ENCODE data around the gene PNMA8B.
"Not testable (repeated sequence)": the region's sequence is repeated elsewhere in the genome, so short reads cannot be mapped to it uniquely, and the experiment has no call there.

The PNMA8B gene

GRCh38 chr19:46528601-46529590 lies 33.2 kb upstream of the PNMA8B start:
- H3K9me2 ChIP-seq (replicated peaks; ENCODE audit: insufficient read depth, low read length): no peaks in the 10 kb centered on the region
- no peak overlapping the region for H3K4me2 ChIP-seq (ENCODE audit: low read depth, low read length)
- no peak overlapping the region for H2AFZ ChIP-seq (ENCODE audit: low read length)
- no peaks in the 10 kb centered on the region for H3K4me1 ChIP-seq (ENCODE audit: low read length)
- no peak for TF ChIP-seq EZH2 (optimal IDR thresholded peaks at IDR 0.05; ENCODE audit: low read depth, low read length)
- TF ChIP-seq, protein P1, sequence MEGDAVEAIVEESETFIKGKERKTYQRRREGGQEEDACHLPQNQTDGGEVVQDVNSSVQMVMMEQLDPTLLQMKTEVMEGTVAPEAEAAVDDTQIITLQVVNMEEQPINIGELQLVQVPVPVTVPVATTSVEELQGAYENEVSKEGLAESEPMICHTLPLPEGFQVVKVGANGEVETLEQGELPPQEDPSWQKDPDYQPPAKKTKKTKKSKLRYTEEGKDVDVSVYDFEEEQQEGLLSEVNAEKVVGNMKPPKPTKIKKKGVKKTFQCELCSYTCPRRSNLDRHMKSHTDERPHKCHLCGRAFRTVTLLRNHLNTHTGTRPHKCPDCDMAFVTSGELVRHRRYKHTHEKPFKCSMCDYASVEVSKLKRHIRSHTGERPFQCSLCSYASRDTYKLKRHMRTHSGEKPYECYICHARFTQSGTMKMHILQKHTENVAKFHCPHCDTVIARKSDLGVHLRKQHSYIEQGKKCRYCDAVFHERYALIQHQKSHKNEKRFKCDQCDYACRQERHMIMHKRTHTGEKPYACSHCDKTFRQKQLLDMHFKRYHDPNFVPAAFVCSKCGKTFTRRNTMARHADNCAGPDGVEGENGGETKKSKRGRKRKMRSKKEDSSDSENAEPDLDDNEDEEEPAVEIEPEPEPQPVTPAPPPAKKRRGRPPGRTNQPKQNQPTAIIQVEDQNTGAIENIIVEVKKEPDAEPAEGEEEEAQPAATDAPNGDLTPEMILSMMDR (IDR thresholded peaks at IDR 0.05; ENCODE audit: low read length): no peak
- no peak for TF ChIP-seq EZH2phosphoT487 (IDR thresholded peaks at IDR 0.05; ENCODE audit: low read length)
- DNase-seq: no peak
- no peak overlapping the region for H3K27ac ChIP-seq (ENCODE audit: low read length)
- H3K4me3 ChIP-seq (ENCODE audit: low read length): no peak overlapping the region
- peaks cover 82% of the 10 kb centered on the region for H3K27me3 ChIP-seq (replicated peaks; ENCODE audit: insufficient read depth, low read length)
- no peaks in the 10 kb centered on the region for H3K79me2 ChIP-seq (ENCODE audit: low read length)
- no peak overlapping the region for H3K9ac ChIP-seq (ENCODE audit: low read length)
- H3K36me3 ChIP-seq (replicated peaks; ENCODE audit: insufficient read depth, low read length): no peaks in the 10 kb centered on the region
- H4K20me1 ChIP-seq (ENCODE audit: insufficient read depth, low read length): no peaks in the 10 kb centered on the region
- H3F3A ChIP-seq (ENCODE audit: insufficient read depth, low read length): no peaks in the 10 kb centered on the region
- H3K9me3 ChIP-seq (replicated peaks; ENCODE audit: insufficient read depth, low read length): no peaks in the 10 kb centered on the region

- not testable (repeated sequence) for H4K20me1 ChIP-seq (ENCODE audit: insufficient read depth, low read length); H3F3A ChIP-seq (ENCODE audit: insufficient read depth, low read length); H3K79me2 ChIP-seq (ENCODE audit: low read length); H3K4me3 ChIP-seq (ENCODE audit: low read length); H2AFZ ChIP-seq (ENCODE audit: low read length); H3K9me2 ChIP-seq (replicated peaks; ENCODE audit: insufficient read depth, low read length); H3K4me2 ChIP-seq (ENCODE audit: low read depth, low read length); H3K9ac ChIP-seq (ENCODE audit: low read length); H3K27ac ChIP-seq (ENCODE audit: low read length); DNase-seq; H3K36me3 ChIP-seq (replicated peaks; ENCODE audit: insufficient read depth, low read length); H3K9me3 ChIP-seq (replicated peaks; ENCODE audit: insufficient read depth, low read length); H3K4me1 ChIP-seq (ENCODE audit: low read length)
- H3K27me3 ChIP-seq (replicated peaks; ENCODE audit: insufficient read depth, low read length): peaks cover 74% of the 10 kb centered on the region
Observed at GRCh38 chr19:46526801-46527200, 31.1 kb upstream of the PNMA8B start.

DNA sequence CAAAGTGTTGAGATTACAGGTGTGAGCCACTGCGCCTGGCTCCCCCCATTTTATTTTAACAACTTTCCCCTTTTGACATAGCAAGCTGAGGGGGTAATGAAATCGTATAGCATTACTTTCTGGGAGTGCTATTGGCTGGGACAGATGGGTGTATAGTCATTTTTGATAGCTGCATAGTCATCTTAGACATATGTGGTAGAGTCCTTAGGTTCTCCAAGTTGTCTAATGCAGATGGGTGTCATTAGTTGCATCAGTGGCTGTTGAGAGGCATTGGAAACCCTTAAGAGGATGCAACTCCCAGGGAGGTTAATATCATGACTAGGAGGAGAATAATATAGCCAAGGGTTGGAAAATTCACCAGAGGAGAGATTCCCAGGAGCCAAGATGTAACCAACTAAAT lies 28.6 kb upstream of the PNMA8B start:
- H3K27ac ChIP-seq (ENCODE audit: low read length): no peak overlapping the region
- H4K20me1 ChIP-seq (ENCODE audit: insufficient read depth, low read length): no peaks in the 10 kb centered on the region
- no peak overlapping the region for H3K4me2 ChIP-seq (ENCODE audit: low read depth, low read length)
- H3K79me2 ChIP-seq (ENCODE audit: low read length): no peaks in the 10 kb centered on the region
- no peaks in the 10 kb centered on the region for H3K4me1 ChIP-seq (ENCODE audit: low read length)
- no peaks in the 10 kb centered on the region for H3K36me3 ChIP-seq (replicated peaks; ENCODE audit: insufficient read depth, low read length)
- no peaks in the 10 kb centered on the region for H3K9me2 ChIP-seq (replicated peaks; ENCODE audit: insufficient read depth, low read length)
- peaks cover 63% of the 10 kb centered on the region for H3K27me3 ChIP-seq (replicated peaks; ENCODE audit: insufficient read depth, low read length)
- no peak overlapping the region for H3K4me3 ChIP-seq (ENCODE audit: low read length)
- no peaks in the 10 kb centered on the region for H3K9me3 ChIP-seq (replicated peaks; ENCODE audit: insufficient read depth, low read length)
- no peak for DNase-seq
- no peaks in the 10 kb centered on the region for H3F3A ChIP-seq (ENCODE audit: insufficient read depth, low read length)
- TF ChIP-seq EZH2phosphoT487 (IDR thresholded peaks at IDR 0.05; ENCODE audit: low read length) (no peak), EZH2 (optimal IDR thresholded peaks at IDR 0.05; ENCODE audit: low read depth, low read length) (no peak)
- TF ChIP-seq, protein P1 (IDR thresholded peaks at IDR 0.05; ENCODE audit: low read length): no peak
- H3K9ac ChIP-seq (ENCODE audit: low read length): no peak overlapping the region
- H2AFZ ChIP-seq (ENCODE audit: low read length): no peak overlapping the region

GRCh38 chr19:46522988-46523387 lies 27.3 kb upstream of the PNMA8B start:
- H3K4me2 ChIP-seq (ENCODE audit: low read depth, low read length); H3K4me3 ChIP-seq (ENCODE audit: low read length); H3F3A ChIP-seq (ENCODE audit: insufficient read depth, low read length): not testable (repeated sequence)

More at GRCh38 chr19:46522988-46523387, 27.3 kb upstream of the PNMA8B start:
- H3K27ac ChIP-seq (ENCODE audit: low read length); DNase-seq; H4K20me1 ChIP-seq (ENCODE audit: insufficient read depth, low read length); H2AFZ ChIP-seq (ENCODE audit: low read length); H3K9ac ChIP-seq (ENCODE audit: low read length); H3K9me3 ChIP-seq (replicated peaks; ENCODE audit: insufficient read depth, low read length); H3K9me2 ChIP-seq (replicated peaks; ENCODE audit: insufficient read depth, low read length); H3K79me2 ChIP-seq (ENCODE audit: low read length); H3K36me3 ChIP-seq (replicated peaks; ENCODE audit: insufficient read depth, low read length); H3K4me1 ChIP-seq (ENCODE audit: low read length): not testable (repeated sequence)
- peaks cover 54% of the 10 kb centered on the region for H3K27me3 ChIP-seq (replicated peaks; ENCODE audit: insufficient read depth, low read length)

Measured in MM.1S (cell line).